Activated naive CD4-positive, alpha-beta T cell treated with anti-CD3 and anti-CD28 coated beads for 36 hours (primary cell): ENCODE data around the gene ERFE. TPM values are rescaled to one million over a fixed set of nuclear protein-coding genes. Genes with fewer than 3 reads are reported as not detected.

Experiments used
- CTCF ChIA-PET: fragments of 350-600 bp; sonication (Branson Sonifier 250); formaldehyde crosslinking; loops from one replicate; lab custom pipeline; 2021; ENCODE audit warnings: antibody characterized with exemption; lab: Charles Lee
- DNase-seq: peaks from one replicate; pipeline ENCODE4 v3.0.0-alpha.2; 2020
- H3K27ac Mint-ChIP-seq: one replicate; pipeline ENCODE4 v1.8.0; 2021; ENCODE audit warnings: mild to moderate bottlenecking, mixed read lengths
- H3K27me3 Mint-ChIP-seq: one replicate; pipeline ENCODE4 v1.8.0; 2021; ENCODE audit warnings: low read depth, mixed read lengths
- H3K36me3 Mint-ChIP-seq: one replicate; pipeline ENCODE4 v1.8.0; 2021; ENCODE audit warnings: low read depth, mixed read lengths
- H3K4me1 Mint-ChIP-seq: one replicate; pipeline ENCODE4 v1.8.0; 2021; ENCODE audit warnings: low read depth, mixed read lengths
- H3K4me3 Mint-ChIP-seq: one replicate; pipeline ENCODE4 v1.8.0; 2021; ENCODE audit warnings: mild to moderate bottlenecking, moderate library complexity, mixed read lengths
- H3K9me3 Mint-ChIP-seq: one replicate; pipeline ENCODE4 v1.8.0; 2021; ENCODE audit warnings: mixed read lengths
- intact Hi-C: fragments of 100-400 bp; cut with micrococcal nuclease; formaldehyde crosslinking; loops from one replicate; pipeline ENCODE4 v1.15.1; 2023
- total RNA-seq, 2 experiments: library from RNA; stranded (reverse); gene quantifications; one replicate each; pipeline ENCODE4 v1.2.3, GENCODE V29; 2021

Gene ERFE
- total RNA-seq, 2 experiments from 2014 or later = 0.40 TPM; not detected in 1

- intact Hi-C loops = no loop called here
- Mint-ChIP-seq H3K4me3 (no peak overlapping the region), H3K27me3 (no peaks in the 10 kb centered on the region), H3K9me3 (no peaks in the 10 kb centered on the region), H3K4me1 (peaks cover 6% of the 10 kb centered on the region), H3K36me3 (no peaks in the 10 kb centered on the region), H3K27ac (no peak overlapping the region)
- CTCF ChIA-PET = no interaction called here
- DNase-seq = no peak
These were observed 12.9 kb upstream of the ERFE start for GRCh38 chr2:238145851-238146250.

GRCh38 chr2:238146884-238147544 is 11.8 kb upstream of the ERFE start:
- no peak overlapping the region for H3K4me3 Mint-ChIP-seq
- H3K27ac Mint-ChIP-seq = no peak overlapping the region
- peaks cover under 1% of the 10 kb centered on the region for H3K4me1 Mint-ChIP-seq
- H3K27me3 Mint-ChIP-seq = no peaks in the 10 kb centered on the region
- intact Hi-C loops = no loop called here
- H3K9me3 Mint-ChIP-seq = no peaks in the 10 kb centered on the region
- no peaks in the 10 kb centered on the region for H3K36me3 Mint-ChIP-seq
- DNase-seq = no peak
- CTCF ChIA-PET = no interaction called here

- Mint-ChIP-seq H3K27me3 (no peaks in the 10 kb centered on the region), H3K4me3 (no peak overlapping the region), H3K36me3 (no peaks in the 10 kb centered on the region), H3K9me3 (no peaks in the 10 kb centered on the region), H3K4me1 (no peaks in the 10 kb centered on the region), H3K27ac (no peak overlapping the region)
- intact Hi-C loops = no loop called here
- CTCF ChIA-PET = no interaction called here
- no peak for DNase-seq
These were observed 9.8 kb upstream of the ERFE start for GRCh38 chr2:238148981-238149380.

- H3K27ac Mint-ChIP-seq = no peak overlapping the region
- H3K27me3 Mint-ChIP-seq = no peaks in the 10 kb centered on the region
- intact Hi-C loops = no loop called here
- H3K9me3 Mint-ChIP-seq = peaks cover 3% of the 10 kb centered on the region
- no peaks in the 10 kb centered on the region for H3K36me3 Mint-ChIP-seq
- H3K4me3 Mint-ChIP-seq = no peak overlapping the region
- DNase-seq = no peak
- CTCF ChIA-PET = no interaction called here
- H3K4me1 Mint-ChIP-seq = no peaks in the 10 kb centered on the region
These were observed 8.8 kb upstream of the ERFE start for GRCh38 chr2:238149841-238150572.

GRCh38 chr2:238150686-238151085 is 8.1 kb upstream of the ERFE start:
- Mint-ChIP-seq H3K4me1 (no peaks in the 10 kb centered on the region), H3K27ac (no peak overlapping the region), H3K27me3 (no peaks in the 10 kb centered on the region), H3K36me3 (no peaks in the 10 kb centered on the region), H3K9me3 (peaks cover 3% of the 10 kb centered on the region), H3K4me3 (no peak overlapping the region)
- CTCF ChIA-PET = no interaction called here
- no peak for DNase-seq
- intact Hi-C loops = no loop called here

GRCh38 chr2:238151205-238151604 is 7.6 kb upstream of the ERFE start:
- Mint-ChIP-seq H3K27me3 (no peaks in the 10 kb centered on the region), H3K4me3 (no peak overlapping the region), H3K4me1 (no peaks in the 10 kb centered on the region), H3K9me3 (peaks cover 3% of the 10 kb centered on the region), H3K36me3 (no peaks in the 10 kb centered on the region), H3K27ac (no peak overlapping the region)
- CTCF ChIA-PET = no interaction called here
- DNase-seq = no peak
- intact Hi-C loops = no loop called here

- CTCF ChIA-PET = no interaction called here
- Mint-ChIP-seq H3K27me3 (no peaks in the 10 kb centered on the region), H3K4me3 (no peak overlapping the region), H3K27ac (no peak overlapping the region), H3K9me3 (peaks cover 3% of the 10 kb centered on the region), H3K36me3 (no peaks in the 10 kb centered on the region), H3K4me1 (no peaks in the 10 kb centered on the region)
- intact Hi-C loops = no loop called here
- no peak for DNase-seq
These were observed 7.0 kb upstream of the ERFE start for GRCh38 chr2:238151628-238152235.

- Mint-ChIP-seq H3K27me3 (no peaks in the 10 kb centered on the region), H3K9me3 (peaks cover 3% of the 10 kb centered on the region), H3K27ac (no peak overlapping the region), H3K36me3 (no peaks in the 10 kb centered on the region), H3K4me1 (no peaks in the 10 kb centered on the region), H3K4me3 (no peak overlapping the region)
- CTCF ChIA-PET = no interaction called here
- no peak for DNase-seq
- intact Hi-C loops = no loop called here
These were observed 5.7 kb upstream of the ERFE start for GRCh38 chr2:238152771-238153688.

- peaks cover 4% of the 10 kb centered on the region for H3K4me1 Mint-ChIP-seq
- CTCF ChIA-PET = interaction anchor here (0.7 kb wide), 1 partner anchor 12 kb away, joined by 3 read pairs; no protein-coding TSS in a partner anchor
- H3K9me3 Mint-ChIP-seq = peaks cover 3% of the 10 kb centered on the region
- no peak for DNase-seq
- H3K4me3 Mint-ChIP-seq = no peak overlapping the region
- no peak overlapping the region for H3K27ac Mint-ChIP-seq
- H3K36me3 Mint-ChIP-seq = no peaks in the 10 kb centered on the region
- intact Hi-C loops = no loop called here
- H3K27me3 Mint-ChIP-seq = peaks cover 4% of the 10 kb centered on the region
These were observed 4.2 kb upstream of the ERFE start for GRCh38 chr2:238154570-238154969.

- CTCF ChIA-PET = no interaction called here
- peaks cover 3% of the 10 kb centered on the region for H3K9me3 Mint-ChIP-seq
- peaks cover 7% of the 10 kb centered on the region for H3K4me1 Mint-ChIP-seq
- no peak for DNase-seq
- H3K27ac Mint-ChIP-seq = no peak overlapping the region
- no peaks in the 10 kb centered on the region for H3K36me3 Mint-ChIP-seq
- no peak overlapping the region for H3K4me3 Mint-ChIP-seq
- intact Hi-C loops = loop anchor here (5.0 kb wide), 1 partner anchor 188 kb away; the partner anchor contains the start of gene UBE2F
- H3K27me3 Mint-ChIP-seq = peaks cover 9% of the 10 kb centered on the region
These were observed 3.6 kb upstream of the ERFE start for GRCh38 chr2:238155051-238155760.

GRCh38 chr2:238155761-238156694 is 2.7 kb upstream of the ERFE start:
- Mint-ChIP-seq H3K4me3 (no peak overlapping the region), H3K36me3 (no peaks in the 10 kb centered on the region), H3K9me3 (peaks cover 3% of the 10 kb centered on the region), H3K27me3 (peaks cover 13% of the 10 kb centered on the region), H3K4me1 (peaks cover 7% of the 10 kb centered on the region), H3K27ac (no peak overlapping the region)
- intact Hi-C loops = loop anchor here (5.0 kb wide), 1 partner anchor 189 kb away; the partner anchor contains the start of gene UBE2F
- DNase-seq = no peak
- CTCF ChIA-PET = no interaction called here
